Panc1 (cell line): ENCODE data around the gene CCDC14. TPM values are rescaled to one million over a fixed set of nuclear protein-coding genes. Genes with fewer than 3 reads are reported as not detected.

Experiments used
- ATAC-seq: fragments of 200-7000 bp; cut with Tn5 transposase; 2 replicates; pipeline ENCODE4 v1.9.1; 2020; ENCODE audit warnings: mild to moderate bottlenecking, moderate library complexity
- BruUV-seq: library from RNA; stranded (reverse); fragments of 400-500 nt; replicated peaks from 2 replicates; lab custom pipeline; 2021; lab: Mats Ljungman, UMichigan
- CTCF ChIA-PET: fragments of 300-600 bp; sonication (Branson Sonifier 250); formaldehyde crosslinking; loops from one replicate; lab custom pipeline; 2022; ENCODE audit warnings: antibody characterized with exemption; lab: Charles Lee
- POLR2A ChIA-PET: fragments of 300-600 bp; sonication (Branson Sonifier 250); formaldehyde crosslinking; loops from one replicate; lab custom pipeline; 2022; ENCODE audit warnings: antibody characterized with exemption; lab: Charles Lee
- DNase-seq: peaks from one replicate; pipeline ENCODE4 v3.0.0-alpha.2; 2010; ENCODE audit warnings: low read depth, low spot score
- H3K27ac ChIP-seq: 2 replicates; pipeline ENCODE4 v1.5.1; 2011; ENCODE audit warnings: mild to moderate bottlenecking, low read length, inconsistent platforms
- H3K27me3 ChIP-seq: fragments of 200-500 bp; sonication (Bioruptor generic); 2 replicates; pipeline ENCODE4 v1.6.0; 2014; ENCODE audit warnings: low read length, inconsistent platforms; ENCODE audit not compliant: control insufficient read depth, insufficient read depth
- H3K36me3 ChIP-seq: fragments of 200-500 bp; sonication (Bioruptor generic); 2 replicates; pipeline ENCODE4 v1.5.1; 2014; ENCODE audit warnings: inconsistent platforms, mild to moderate bottlenecking, low read length, moderate library complexity; ENCODE audit not compliant: control insufficient read depth, insufficient read depth
- H3K4me1 ChIP-seq: 2 replicates; pipeline ENCODE4 v1.5.1; 2011; ENCODE audit warnings: inconsistent platforms, mild to moderate bottlenecking, low read length, moderate library complexity; ENCODE audit not compliant: control insufficient read depth, insufficient read depth
- H3K4me3 ChIP-seq, 2 experiments: 2 replicates each; pipeline ENCODE4 v1.5.1; 2011 to 2012; ENCODE audit warnings: low read depth in 2 of 2, low read length in 2 of 2, mild to moderate bottlenecking in 2 of 2, inconsistent platforms in 1 of 2, moderate library complexity in 1 of 2
- H3K9me3 ChIP-seq: fragments of 200-500 bp; sonication (Bioruptor generic); 2 replicates; pipeline ENCODE4 v1.5.1; 2014; ENCODE audit warnings: low read depth, mild to moderate bottlenecking, inconsistent platforms, low read length, moderate library complexity; ENCODE audit not compliant: control insufficient read depth, insufficient read depth
- CTCF ChIP-seq: fragments of 450-650 bp; IDR thresholded peaks from 2 replicates; pipeline ENCODE4 v1.5.1; 2017; ENCODE audit warnings: mild to moderate bottlenecking
- REST ChIP-seq, 2 experiments: IDR thresholded peaks; 2 replicates each; pipeline ENCODE4 v1.6.1; 2011 to 2012; ENCODE audit warnings: low read depth in 2 of 2, control low read depth in 1 of 2, low read length in 1 of 2, mild to moderate bottlenecking in 1 of 2, moderate library complexity in 1 of 2; ENCODE audit not compliant: insufficient read depth in 1 of 2
- SIN3A ChIP-seq: IDR thresholded peaks from 2 replicates; pipeline ENCODE4 v1.6.1; 2012; ENCODE audit warnings: low read depth, mild to moderate bottlenecking, low read length, moderate library complexity, borderline replicate concordance; ENCODE audit not compliant: insufficient read depth
- TCF7L2 ChIP-seq: IDR thresholded peaks from 2 replicates; pipeline ENCODE4 v1.6.1; 2011; ENCODE audit warnings: mild to moderate bottlenecking, low read depth, low read length, inconsistent platforms
- in situ Hi-C: cut with HindIII; loops from 2 replicates; pipeline ENCODE4 v1.10.0; 2016; ENCODE audit warnings: low sequenced_read_pairs, low pct_unique_long_range_greater_than_20kb
- intact Hi-C: fragments of 100-400 bp; cut with micrococcal nuclease; formaldehyde crosslinking; loops from one replicate; pipeline ENCODE4 v1.10.0; 2022; ENCODE audit not compliant: unreplicated experiment
- total RNA-seq: library from RNA; stranded (reverse); gene quantifications from one replicate; pipeline ENCODE4 v1.2.1, GENCODE V29; 2021; ENCODE audit not compliant: unreplicated experiment

Gene CCDC14
- total RNA-seq, 1 experiment from 2014 or later = 57.7 TPM

- in situ Hi-C loops (no loop called here), intact Hi-C loops (no loop called here)
- no peak for ATAC-seq
- Histone ChIP-seq H3K4me1 (no peaks in the 10 kb centered on the region), H3K4me3 (no peak overlapping the region), H3K36me3 (peaks cover 30% of the 10 kb centered on the region), H3K9me3 (no peaks in the 10 kb centered on the region), H3K27me3 (no peaks in the 10 kb centered on the region), H3K27ac (no peak overlapping the region)
- BruUV-seq = no TSS peak
- ChIA-PET POLR2A (no interaction called here), CTCF (interaction anchor here (0.7 kb wide), 1 partner anchor 14 kb away, joined by 3 read pairs; no protein-coding TSS in a partner anchor)
- TF ChIP-seq REST (IDR thresholded peaks at IDR 0.05; ENCODE audit: insufficient read depth in 1 of 2, low read depth in 2 of 2, low read length in 1 of 2) = no peak
- TF ChIP-seq CTCF = peak; percentile 17; the same call in 1 of the 2 replicates
- DNase-seq = no peak
These were observed 19.9 kb downstream of the CCDC14 start for GRCh38 chr3:123941121-123941520.

- Histone ChIP-seq H3K27ac (no peak overlapping the region), H3K4me1 (no peaks in the 10 kb centered on the region), H3K36me3 (peaks cover 28% of the 10 kb centered on the region; the same call in 1 of the 2 replicates), H3K9me3 (no peaks in the 10 kb centered on the region), H3K4me3 (no peak overlapping the region), H3K27me3 (no peaks in the 10 kb centered on the region)
- ChIA-PET CTCF (no interaction called here), POLR2A (no interaction called here)
- TF ChIP-seq REST (IDR thresholded peaks at IDR 0.05; ENCODE audit: insufficient read depth in 1 of 2, low read depth in 2 of 2, low read length in 1 of 2) (no peak), SIN3A (no peak), TCF7L2 (no peak)
- no peak for DNase-seq
- no peak for ATAC-seq
- no TSS peak for BruUV-seq
- intact Hi-C loops = no loop called here
- in situ Hi-C loops = no loop called here
These were observed 21.3 kb downstream of the CCDC14 start for GRCh38 chr3:123939706-123940105.
